ENCODE data around the gene CDT1.
"Not testable (repeated sequence)": the region's sequence is repeated elsewhere in the genome, so short reads cannot be mapped to it uniquely, and the experiment has no call there.

The CDT1 gene

DNA sequence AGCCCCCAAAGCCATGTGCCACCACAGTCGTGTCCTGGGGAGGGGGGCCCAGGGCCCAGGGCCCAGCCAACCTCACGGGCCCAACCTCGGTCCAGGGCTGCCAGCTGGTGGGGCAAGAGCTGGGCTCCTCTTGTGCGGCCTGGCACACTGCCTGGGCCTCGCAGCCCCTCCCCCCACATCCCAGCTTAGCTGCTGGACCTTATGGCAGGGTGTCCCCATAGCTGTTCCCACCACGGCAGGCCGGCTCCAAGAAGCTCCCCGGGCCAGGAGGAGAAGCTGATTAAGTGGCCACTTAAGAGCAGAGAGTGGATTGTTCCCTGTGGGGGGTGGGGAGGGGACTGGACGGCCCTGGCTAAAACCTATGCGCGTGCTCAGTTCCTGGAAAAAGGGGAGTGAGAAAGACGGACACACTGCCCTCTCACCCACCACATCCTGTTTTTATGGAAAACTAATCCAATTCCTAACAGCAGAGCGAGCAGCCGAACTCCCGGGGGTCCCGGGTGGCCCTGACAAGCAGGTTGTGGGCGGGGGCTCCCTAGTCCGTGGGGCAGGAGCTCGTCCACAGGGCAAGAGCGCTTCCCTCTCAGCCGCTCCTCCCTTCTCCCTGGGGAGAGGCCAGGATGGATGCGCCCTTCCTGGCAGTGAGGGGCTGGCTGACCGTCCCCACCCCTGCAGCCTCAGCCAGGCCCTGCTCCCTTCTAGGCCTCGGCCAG is 35.4 kb upstream of the CDT1 start:
- DNase-seq (ENCODE audit: low read depth in 2 of 2, low spot score in 1 of 2) = no peak

- DNase-seq (ENCODE audit: low read depth in 2 of 2, low spot score in 1 of 2) = no peak
These were observed 33.8 kb upstream of the CDT1 start for GRCh38 chr16:88769617-88770460.

- no peak for DNase-seq (ENCODE audit: low read depth in 2 of 2, low spot score in 1 of 2)
These were observed 32.9 kb upstream of the CDT1 start for GRCh38 chr16:88770461-88771293.

- no peak for DNase-seq (ENCODE audit: low read depth in 2 of 2, low spot score in 1 of 2)
These were observed 32.3 kb upstream of the CDT1 start for GRCh38 chr16:88771294-88771772.

GRCh38 chr16:88771781-88772180 is 31.8 kb upstream of the CDT1 start:
- not testable (repeated sequence) for DNase-seq (ENCODE audit: low read depth in 2 of 2, low spot score in 1 of 2)

DNA sequence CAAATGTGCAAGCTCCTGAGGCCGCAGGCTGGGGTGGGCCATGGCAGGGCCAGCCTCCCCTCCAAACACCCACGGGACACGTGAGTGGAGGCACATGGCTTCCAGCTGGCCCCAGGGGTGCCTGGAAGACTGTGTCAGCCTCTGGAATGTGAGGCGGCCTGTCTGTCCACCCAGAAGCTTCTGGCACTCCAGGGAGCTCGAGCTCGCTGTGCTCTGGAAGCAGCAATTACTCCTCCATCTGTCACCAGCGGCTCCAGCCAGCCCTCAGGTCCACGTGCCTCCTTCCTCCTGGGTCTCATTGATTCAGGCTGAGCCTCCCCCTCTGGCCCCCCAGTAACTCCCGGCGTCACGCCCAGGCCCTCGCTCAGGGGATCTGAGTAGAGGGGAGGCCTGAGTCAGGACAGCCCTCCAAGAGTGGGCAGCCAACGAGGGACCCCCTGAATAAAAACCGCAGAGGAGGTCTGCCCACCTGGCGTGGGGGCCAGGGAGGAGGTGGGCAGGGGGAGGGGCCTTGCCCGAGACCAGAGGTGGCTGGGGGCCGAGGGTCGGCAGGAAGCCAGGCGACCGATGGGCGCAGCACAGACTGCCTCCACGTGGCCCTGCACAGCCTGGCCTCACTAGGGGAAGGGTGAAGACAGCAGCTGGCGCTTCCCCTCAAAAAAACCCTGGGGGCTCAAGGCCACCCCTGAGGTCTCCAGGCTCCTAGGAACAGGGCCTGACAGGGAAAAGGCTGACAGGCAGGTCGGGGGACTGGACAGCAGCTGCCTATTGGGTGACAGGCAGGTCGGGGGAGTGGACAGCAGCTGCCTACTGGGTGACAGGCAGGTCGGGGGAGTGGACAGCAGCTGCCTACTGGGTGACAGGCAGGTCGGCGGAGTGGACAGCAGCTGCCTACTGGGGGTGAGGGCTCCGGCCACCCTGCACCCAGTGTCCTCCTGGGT is 30.4 kb upstream of the CDT1 start:
- no peak for DNase-seq (ENCODE audit: low read depth in 2 of 2, low spot score in 1 of 2)

DNA sequence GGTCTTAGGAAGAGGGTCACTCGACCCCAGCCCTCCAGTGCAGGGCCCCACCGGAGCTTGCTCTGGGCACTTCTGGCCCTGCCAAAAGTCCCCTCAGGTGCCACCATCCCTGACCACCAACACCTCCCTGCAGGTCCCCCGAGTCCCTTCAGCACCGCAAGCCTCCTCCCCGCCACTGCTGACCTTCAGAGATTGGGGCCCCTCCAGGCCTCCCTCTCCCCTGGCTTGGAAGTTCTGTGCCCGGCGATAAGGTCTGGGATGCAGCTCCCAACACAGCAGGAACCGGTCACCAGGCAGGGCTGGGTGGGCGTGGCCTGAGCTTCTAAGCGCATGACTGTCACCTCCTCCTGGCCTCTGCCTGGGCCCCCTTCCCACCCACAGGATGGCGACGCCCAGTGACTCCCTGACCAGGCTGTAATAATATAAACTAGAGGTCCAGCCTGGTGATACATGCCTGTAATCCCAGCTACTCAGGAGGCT is 29.7 kb upstream of the CDT1 start:
- no peak for DNase-seq (ENCODE audit: low read depth in 2 of 2, low spot score in 1 of 2)

DNA sequence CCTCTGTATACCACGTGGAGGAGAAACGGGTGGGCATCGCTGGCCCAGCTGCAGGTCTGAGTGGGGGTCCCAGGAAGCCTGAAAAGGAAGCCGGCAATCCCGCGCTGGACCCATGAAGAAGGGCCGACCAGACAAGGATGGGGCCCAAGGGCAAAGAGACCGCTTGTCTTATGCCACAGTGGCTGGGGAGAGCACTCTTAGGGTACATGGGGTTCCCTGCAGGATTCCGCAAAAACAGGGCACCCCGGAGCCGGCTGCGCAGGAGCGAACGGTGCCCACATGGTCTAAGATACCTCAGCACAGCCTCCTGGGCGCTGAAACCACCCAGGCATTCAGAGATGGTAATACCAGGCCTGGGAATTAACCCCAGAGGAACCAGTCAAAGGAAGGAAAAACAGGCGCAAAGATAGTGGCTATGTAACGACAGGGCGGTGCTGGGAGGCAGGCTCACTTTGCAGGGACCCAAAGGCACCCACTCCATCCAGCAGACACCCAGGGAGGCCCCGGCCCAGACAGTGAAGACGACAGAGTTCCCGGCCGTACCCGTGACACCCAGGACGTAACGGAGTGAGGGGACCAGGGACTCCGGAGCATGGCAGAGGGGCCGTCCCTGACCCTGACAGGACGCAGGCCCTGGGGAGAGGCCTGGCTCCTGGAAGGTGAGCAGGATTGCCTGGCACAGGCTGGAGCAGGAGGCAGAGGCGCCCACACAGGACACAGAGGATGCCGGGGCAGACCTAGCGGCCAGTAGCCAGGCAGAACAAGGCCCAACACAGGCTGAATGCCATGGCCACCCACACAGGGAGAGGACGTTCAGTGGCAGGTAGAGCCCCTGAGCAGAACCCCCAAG is 28.8 kb upstream of the CDT1 start:
- no peak for DNase-seq (ENCODE audit: low read depth in 2 of 2, low spot score in 1 of 2)

GRCh38 chr16:88775825-88776224 is 27.8 kb upstream of the CDT1 start:
- no peak for DNase-seq (ENCODE audit: low read depth in 2 of 2, low spot score in 1 of 2)

GRCh38 chr16:88777471-88778270 is 25.9 kb upstream of the CDT1 start:
- no peak for DNase-seq (ENCODE audit: low read depth in 2 of 2, low spot score in 1 of 2)

- no peak for DNase-seq (ENCODE audit: low read depth in 2 of 2, low spot score in 1 of 2)
These were observed 25.4 kb upstream of the CDT1 start for GRCh38 chr16:88778271-88778525.

- no peak for DNase-seq (ENCODE audit: low read depth in 2 of 2, low spot score in 1 of 2)
These were observed 25.0 kb upstream of the CDT1 start for GRCh38 chr16:88778541-88779065.

DNA sequence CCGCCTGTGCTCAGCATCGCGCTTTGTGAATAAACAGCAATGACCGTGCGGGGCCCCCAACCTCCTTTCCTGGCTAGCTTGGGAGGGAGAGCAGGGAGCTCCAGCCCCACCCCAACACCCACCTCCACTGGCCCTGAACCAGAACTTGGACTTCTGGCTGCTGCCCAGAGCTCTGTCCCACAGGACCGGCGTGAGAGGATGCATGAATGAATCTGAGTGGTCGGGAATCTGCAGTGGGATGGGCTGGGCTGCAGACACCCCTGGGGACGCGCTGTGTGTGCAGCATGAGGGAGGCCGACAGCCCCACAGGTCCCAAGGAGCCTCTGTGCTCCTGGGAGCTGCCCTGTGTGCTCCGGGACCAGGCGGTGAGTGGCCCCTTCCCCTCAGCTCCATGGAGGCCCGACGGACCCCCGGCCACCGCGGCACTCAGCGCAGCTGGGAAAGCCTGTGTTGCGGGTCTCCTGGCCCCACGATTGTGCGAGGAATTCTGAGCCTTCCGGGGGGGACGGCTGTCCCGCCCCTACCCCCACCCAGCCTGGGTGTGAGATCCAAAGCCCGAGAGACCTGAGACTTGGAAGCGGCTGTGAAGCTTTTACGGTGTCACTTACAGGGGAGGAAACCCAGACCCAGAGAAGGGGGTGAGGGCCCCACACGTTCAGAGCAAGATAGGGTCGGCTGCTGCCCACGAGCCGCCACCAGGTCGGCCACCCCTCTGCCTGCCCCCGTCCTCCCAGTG is 24.0 kb upstream of the CDT1 start:
- no peak for DNase-seq (ENCODE audit: low read depth in 2 of 2, low spot score in 1 of 2)

DNA sequence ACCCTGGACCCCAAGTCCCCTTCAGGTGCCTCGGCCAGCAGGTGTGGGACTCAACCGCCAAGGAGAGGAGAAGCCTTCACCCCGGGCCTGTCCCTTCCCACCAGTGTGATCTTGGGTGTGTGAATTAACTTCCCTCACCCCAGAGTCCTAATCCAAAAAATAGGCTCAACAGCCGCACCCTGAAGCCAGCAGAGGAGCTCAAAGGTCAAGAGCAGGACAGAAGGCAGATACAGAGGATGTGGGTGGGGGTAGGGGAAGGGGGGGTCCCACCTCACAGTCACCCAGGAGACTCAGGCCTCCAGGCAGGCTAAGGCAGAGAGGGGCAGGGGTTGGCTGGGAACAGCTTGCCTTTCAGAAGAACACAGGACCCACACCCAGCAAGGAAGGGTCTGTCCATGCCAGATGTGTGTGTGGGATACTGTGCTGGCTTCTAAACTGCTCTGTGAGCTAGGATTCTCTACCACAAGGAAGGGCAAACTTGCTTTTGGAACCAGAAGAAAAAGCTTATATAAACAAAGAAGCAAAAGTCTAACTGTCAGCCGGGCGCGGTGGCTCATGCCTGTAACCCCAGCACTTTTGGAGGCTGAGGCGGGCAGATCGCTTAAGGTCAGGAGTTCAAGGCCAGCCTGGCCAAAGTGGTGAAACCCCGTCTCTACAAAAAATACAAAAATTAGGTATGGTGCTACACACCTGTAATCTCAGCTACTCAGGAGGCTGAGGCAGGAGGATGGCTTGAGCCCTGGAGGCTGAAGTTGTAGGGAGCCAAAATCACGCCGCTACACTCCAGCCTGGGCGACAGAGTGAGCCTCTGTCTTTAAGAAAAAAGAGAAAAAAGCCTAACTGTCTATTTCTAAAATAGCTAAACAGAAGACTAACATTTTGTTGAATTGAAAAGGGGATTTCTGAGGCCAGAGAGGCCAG is 23.2 kb upstream of the CDT1 start:
- no peak for DNase-seq (ENCODE audit: low read depth in 2 of 2, low spot score in 1 of 2)

GRCh38 chr16:88781140-88782077 is 22.2 kb upstream of the CDT1 start:
- DNase-seq (ENCODE audit: low read depth in 2 of 2, low spot score in 1 of 2) = peak in 1 of 2 donors; percentile 52

Measured in stimulated activated CD8-positive, alpha-beta memory T cell treated with anti-CD3 and anti-CD28 coated beads, Interleukin-4, amount 100 ng/mL, for 4 hours (primary cell).